ENCODE data around the gene DPP10.

GRCh38 chr2:115094441-115094840 lies 652.0 kb downstream of the DPP10 start:
- TF ChIP-seq CTCF (IDR thresholded peaks at IDR 0.05; ENCODE audit: borderline replicate concordance, extremely low read depth, low read length, poor library complexity, severe bottlenecking) (no peak), EZH2 (IDR thresholded peaks at IDR 0.05; ENCODE audit: borderline replicate concordance, low read depth, low read length, severe bottlenecking) (no peak)

Measured in DND-41 (cell line).